ENCODE measurements around the gene KCNK10.

Gene KCNK10

DNA sequence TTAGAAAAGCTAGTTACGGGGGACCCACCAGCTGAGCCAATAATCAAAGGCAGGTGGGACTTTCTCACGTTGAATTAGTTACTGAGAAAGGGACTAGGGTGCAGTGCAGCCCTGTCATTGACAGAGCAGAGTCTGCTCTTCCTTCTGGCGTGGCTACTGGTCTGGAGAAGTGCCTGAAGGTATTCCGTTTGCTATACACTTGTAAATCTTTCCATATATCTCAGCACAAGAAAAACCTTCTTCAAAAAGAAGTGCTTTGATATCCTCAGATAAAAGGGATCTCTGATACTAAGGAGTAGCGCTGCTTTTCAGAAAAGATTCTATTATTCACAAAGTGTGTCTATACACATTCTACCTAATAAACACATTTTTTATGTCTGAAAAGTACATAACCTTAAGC is 91.5 kb downstream of the KCNK10 start:
- Histone ChIP-seq H3K27ac (replicated peaks) (no peak overlapping the region), H3K4me3 (replicated peaks; ENCODE audit: insufficient read depth, low read length) (no peak overlapping the region), H3K27me3 (ENCODE audit: insufficient read depth, poor library complexity, severe bottlenecking) (no peaks in the 10 kb centered on the region)
- DNase-seq (ENCODE audit: low read depth in 1 of 2, low spot score in 1 of 2) = no peak
- TF ChIP-seq POLR2AphosphoS5 (IDR thresholded peaks at IDR 0.05; ENCODE audit: low read depth) (no peak), SPI1 (IDR thresholded peaks at IDR 0.05; ENCODE audit: borderline replicate concordance, low read depth) (no peak), GABPA (IDR thresholded peaks at IDR 0.05; ENCODE audit: low read depth) (no peak)
- TF ChIP-seq, protein P1, sequence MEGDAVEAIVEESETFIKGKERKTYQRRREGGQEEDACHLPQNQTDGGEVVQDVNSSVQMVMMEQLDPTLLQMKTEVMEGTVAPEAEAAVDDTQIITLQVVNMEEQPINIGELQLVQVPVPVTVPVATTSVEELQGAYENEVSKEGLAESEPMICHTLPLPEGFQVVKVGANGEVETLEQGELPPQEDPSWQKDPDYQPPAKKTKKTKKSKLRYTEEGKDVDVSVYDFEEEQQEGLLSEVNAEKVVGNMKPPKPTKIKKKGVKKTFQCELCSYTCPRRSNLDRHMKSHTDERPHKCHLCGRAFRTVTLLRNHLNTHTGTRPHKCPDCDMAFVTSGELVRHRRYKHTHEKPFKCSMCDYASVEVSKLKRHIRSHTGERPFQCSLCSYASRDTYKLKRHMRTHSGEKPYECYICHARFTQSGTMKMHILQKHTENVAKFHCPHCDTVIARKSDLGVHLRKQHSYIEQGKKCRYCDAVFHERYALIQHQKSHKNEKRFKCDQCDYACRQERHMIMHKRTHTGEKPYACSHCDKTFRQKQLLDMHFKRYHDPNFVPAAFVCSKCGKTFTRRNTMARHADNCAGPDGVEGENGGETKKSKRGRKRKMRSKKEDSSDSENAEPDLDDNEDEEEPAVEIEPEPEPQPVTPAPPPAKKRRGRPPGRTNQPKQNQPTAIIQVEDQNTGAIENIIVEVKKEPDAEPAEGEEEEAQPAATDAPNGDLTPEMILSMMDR (IDR thresholded peaks at IDR 0.05; ENCODE audit: insufficient read depth, low read length) = no peak
- TF ChIP-seq, protein P2, sequence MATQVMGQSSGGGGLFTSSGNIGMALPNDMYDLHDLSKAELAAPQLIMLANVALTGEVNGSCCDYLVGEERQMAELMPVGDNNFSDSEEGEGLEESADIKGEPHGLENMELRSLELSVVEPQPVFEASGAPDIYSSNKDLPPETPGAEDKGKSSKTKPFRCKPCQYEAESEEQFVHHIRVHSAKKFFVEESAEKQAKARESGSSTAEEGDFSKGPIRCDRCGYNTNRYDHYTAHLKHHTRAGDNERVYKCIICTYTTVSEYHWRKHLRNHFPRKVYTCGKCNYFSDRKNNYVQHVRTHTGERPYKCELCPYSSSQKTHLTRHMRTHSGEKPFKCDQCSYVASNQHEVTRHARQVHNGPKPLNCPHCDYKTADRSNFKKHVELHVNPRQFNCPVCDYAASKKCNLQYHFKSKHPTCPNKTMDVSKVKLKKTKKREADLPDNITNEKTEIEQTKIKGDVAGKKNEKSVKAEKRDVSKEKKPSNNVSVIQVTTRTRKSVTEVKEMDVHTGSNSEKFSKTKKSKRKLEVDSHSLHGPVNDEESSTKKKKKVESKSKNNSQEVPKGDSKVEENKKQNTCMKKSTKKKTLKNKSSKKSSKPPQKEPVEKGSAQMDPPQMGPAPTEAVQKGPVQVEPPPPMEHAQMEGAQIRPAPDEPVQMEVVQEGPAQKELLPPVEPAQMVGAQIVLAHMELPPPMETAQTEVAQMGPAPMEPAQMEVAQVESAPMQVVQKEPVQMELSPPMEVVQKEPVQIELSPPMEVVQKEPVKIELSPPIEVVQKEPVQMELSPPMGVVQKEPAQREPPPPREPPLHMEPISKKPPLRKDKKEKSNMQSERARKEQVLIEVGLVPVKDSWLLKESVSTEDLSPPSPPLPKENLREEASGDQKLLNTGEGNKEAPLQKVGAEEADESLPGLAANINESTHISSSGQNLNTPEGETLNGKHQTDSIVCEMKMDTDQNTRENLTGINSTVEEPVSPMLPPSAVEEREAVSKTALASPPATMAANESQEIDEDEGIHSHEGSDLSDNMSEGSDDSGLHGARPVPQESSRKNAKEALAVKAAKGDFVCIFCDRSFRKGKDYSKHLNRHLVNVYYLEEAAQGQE (IDR thresholded peaks at IDR 0.05; ENCODE audit: insufficient replicate concordance, low read depth) = no peak

DNA sequence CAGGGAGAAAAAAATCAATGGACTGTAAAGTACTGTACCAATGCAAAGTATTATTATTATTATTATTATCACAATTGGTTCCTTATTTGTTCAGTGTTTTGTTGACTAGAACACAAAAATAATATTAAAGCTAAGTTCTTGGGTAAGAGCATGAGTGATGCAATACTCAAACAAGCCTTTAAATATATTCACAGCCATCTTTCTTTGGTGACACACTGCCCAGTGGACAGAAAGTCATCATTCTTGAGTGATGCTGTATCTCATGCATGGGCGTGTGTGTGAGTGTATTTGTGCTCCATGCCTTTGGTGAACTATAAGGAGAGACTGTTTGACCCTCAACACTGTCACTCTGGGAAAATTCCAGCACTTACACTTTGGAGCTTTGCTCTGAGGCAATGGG is 93.6 kb downstream of the KCNK10 start:
- no peak for DNase-seq (ENCODE audit: low read depth in 1 of 2, low spot score in 1 of 2)
- no peak overlapping the region for H3K4me3 ChIP-seq (replicated peaks; ENCODE audit: insufficient read depth, low read length)
- TF ChIP-seq GABPA (IDR thresholded peaks at IDR 0.05; ENCODE audit: low read depth) (no peak), POLR2AphosphoS5 (IDR thresholded peaks at IDR 0.05; ENCODE audit: low read depth) (no peak), SPI1 (IDR thresholded peaks at IDR 0.05; ENCODE audit: borderline replicate concordance, low read depth) (no peak)
- TF ChIP-seq, protein P2 (IDR thresholded peaks at IDR 0.05; ENCODE audit: insufficient replicate concordance, low read depth) = no peak
- TF ChIP-seq, protein P1 (IDR thresholded peaks at IDR 0.05; ENCODE audit: insufficient read depth, low read length) = no peak
- H3K27ac ChIP-seq (replicated peaks) = no peak overlapping the region
- no peaks in the 10 kb centered on the region for H3K27me3 ChIP-seq (ENCODE audit: insufficient read depth, poor library complexity, severe bottlenecking)

DNA sequence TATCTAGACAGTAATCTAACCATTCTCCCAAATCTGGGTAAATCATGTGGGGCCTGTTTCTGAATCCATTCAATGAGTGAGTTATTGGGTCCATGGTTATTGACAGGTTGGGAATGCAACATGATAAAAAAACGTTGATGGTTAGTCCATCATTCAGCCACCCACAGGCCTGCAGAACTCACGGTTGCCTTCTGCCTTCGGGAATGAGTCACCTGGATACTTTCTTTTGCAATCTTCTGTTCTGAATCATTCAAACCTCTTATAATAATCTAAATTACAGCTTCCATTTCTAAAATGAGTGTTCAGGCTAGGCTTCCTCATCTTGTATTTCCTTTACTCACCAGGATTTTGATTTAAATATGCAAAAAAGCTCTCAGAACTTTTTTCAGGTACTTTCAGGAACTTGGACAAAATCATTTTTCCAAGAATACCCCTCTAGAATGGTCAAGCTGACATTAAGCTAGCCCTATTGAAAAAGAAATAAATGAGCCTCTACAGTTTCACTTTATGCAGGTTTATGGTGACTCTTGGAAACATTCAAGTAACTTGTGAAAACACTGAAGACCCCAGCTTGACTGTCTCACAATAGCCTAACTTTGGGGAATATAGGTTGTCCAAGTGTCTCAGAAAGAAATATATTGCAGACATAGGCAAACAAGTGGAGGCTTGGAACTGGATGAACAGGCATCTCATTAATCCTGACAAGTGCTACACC is 94.4 kb downstream of the KCNK10 start:
- no peak overlapping the region for H3K4me3 ChIP-seq (replicated peaks; ENCODE audit: insufficient read depth, low read length)
- H3K27me3 ChIP-seq (ENCODE audit: insufficient read depth, poor library complexity, severe bottlenecking) = no peaks in the 10 kb centered on the region
- TF ChIP-seq, protein P1 (IDR thresholded peaks at IDR 0.05; ENCODE audit: insufficient read depth, low read length) = no peak
- TF ChIP-seq, protein P2 (IDR thresholded peaks at IDR 0.05; ENCODE audit: insufficient replicate concordance, low read depth) = no peak
- TF ChIP-seq SPI1 (IDR thresholded peaks at IDR 0.05; ENCODE audit: borderline replicate concordance, low read depth) (no peak), GABPA (IDR thresholded peaks at IDR 0.05; ENCODE audit: low read depth) (no peak), POLR2AphosphoS5 (IDR thresholded peaks at IDR 0.05; ENCODE audit: low read depth) (no peak)
- no peak overlapping the region for H3K27ac ChIP-seq (replicated peaks)
- DNase-seq (ENCODE audit: low read depth in 1 of 2, low spot score in 1 of 2) = no peak

Data from HL-60 (cell line).